GM19239 (cell line): ENCODE data around the gene LYPD6B.
"Not testable (repeated sequence)": the region's sequence is repeated elsewhere in the genome, so short reads cannot be mapped to it uniquely, and the experiment has no call there.

Experiments
- DNase-seq: peaks from one replicate; pipeline ENCODE4 v3.0.0; 2011; ENCODE audit warnings: low spot score; ENCODE audit not compliant: insufficient read length
- FAIRE-seq: peaks from 2 replicates; lab custom pipeline; 2011; peaks lifted over from hg19 to GRCh38; lab: Jason Lieb, UNC

Gene LYPD6B

DNA sequence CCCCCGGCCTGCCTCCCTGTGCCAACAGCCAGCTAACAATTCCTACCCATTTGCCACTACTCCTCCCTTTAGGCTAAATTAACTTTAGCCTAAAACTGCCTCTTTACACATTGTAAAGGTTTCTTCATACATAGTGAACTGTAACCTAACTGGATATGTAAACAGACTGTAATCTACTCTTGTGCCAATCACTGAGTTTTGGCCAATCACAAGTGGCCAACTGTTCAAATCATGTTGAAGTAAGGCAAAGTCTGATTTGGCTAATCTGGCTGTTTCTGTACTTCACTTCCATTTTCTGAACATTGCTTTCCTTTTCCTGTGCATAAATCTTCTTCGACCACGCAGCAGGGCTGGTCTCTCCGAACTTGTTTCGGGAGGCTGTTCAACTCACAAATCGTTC is 188.3 kb downstream of the LYPD6B start:
- no peak for DNase-seq
- FAIRE-seq, result no peak

DNA sequence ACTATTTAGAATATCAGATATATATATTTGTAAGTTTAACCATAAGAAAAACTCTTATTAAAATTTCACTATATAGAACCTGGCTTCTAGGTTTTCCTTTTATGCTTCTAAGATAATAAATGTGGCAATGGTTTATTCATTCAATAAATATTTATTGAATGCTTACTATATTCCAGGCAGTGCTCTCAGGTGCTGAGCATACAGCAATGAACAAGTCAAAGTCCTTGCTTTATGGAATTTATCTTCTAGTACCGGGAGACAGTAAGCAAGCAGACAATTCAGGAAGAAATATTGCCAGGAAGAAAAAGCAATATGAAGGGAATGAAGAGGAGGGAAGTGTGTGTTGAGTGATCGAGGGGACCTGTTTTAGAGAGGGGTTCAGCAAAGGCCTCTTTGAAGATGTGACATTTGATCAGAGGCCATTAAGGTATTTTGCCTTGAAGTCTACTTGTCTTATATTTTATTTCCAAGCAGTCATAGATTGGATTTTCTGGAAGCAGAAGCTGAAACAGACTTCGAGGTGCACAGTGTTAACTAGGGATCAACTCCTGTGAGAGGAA is 197.4 kb downstream of the LYPD6B start:
- DNase-seq (no peak), FAIRE-seq (no peak)

DNA sequence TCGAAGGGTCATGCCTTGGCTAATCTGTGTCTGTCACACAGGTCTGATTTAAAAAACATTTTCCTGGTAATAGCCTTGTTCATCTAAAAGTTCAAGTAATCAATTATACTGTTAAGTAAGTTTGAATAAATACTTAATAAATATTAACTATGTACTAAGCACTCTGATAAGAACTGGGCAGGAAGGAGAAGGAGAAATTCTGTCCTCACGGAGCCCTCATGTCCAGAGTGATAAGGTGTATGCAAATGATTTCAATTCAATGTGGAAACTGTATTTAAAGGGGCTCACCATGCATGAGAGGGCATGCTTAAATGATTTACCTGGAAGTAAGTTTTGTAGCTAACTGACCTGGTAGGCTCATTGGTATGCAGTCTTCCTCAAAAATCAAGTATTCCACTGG is 197.9 kb downstream of the LYPD6B start:
- FAIRE-seq (no peak), DNase-seq (no peak)

DNA sequence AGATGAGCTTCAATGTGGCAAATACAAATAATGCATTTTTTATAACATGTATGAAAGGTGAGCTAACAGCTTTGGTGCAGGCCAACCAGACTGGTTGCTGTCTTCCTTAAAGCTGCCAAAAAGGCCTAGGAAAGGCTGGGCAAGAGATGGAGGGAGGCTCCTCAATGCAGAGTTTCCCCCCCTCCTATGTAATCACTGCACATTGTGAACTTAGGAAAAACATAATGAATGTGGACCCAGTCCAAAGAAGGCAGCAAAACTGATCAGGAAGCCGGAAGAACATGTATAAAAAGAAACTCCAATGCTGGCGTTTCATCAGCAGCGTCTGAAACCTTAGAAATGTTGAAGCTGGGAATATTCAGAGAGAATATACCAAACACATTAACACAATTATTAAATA is 207.7 kb downstream of the LYPD6B start:
- FAIRE-seq, result no peak
- DNase-seq, result no peak

DNA sequence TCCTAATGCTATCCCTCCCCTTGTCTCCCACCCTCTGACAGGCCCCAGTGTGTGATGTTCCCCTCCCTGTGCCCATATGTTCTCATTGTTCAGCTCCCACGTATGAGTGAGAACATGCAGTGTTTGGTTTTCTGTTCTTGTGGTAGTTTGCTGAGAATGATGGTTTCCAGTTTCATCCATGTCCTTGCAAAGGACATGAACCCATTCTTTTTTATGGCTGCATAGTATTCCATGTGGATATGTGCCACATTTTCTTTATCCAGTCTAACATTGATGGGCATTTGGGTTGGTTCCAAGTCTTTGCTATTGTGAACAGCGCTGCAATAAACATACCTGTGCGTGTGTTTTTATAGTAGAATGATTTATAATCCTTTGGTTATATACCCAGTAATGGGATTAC is 212.9 kb downstream of the LYPD6B start:
- not testable (repeated sequence) for DNase-seq, FAIRE-seq

DNA sequence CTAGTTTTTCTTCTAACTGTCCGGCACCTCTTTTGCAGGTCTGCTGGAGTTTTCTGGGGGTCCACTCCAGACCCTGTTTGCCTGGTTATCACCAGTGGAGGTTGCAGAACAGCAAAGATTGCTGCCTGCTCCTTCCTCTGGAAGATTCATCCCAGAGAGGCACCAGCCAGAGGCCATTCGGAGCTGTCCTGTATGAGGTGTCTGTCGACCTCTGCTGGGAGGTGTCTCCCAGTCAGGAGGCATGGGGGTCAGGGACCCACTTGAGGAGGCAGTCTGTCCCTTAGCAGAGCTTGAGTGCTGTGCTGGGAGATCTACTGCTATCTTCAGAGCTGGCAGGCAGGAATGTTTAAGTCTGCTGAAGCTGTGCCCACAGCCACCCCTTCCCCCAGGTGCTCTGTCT is 218.4 kb downstream of the LYPD6B start:
- FAIRE-seq, DNase-seq: not testable (repeated sequence)

DNA sequence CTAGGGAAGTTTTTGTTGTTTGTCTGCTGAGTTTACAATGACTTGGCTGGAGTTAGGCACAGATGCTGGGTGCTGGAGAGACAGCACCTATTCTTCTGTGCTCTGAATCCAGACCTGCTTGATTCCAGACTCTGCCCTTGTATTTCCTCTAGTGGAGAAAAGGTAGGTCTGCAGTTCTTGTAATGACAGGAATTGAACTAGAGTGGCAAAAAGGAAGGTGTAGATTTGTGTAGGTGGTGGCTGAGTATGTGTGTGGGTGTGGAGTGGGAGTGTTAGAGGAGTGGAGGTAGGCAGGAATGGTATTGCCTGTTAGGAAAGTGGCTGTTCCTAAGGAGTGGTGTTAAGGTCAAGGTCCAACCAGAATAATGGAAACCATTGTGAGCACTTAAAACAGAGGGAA is 220.0 kb downstream of the LYPD6B start:
- FAIRE-seq, result no peak

DNA sequence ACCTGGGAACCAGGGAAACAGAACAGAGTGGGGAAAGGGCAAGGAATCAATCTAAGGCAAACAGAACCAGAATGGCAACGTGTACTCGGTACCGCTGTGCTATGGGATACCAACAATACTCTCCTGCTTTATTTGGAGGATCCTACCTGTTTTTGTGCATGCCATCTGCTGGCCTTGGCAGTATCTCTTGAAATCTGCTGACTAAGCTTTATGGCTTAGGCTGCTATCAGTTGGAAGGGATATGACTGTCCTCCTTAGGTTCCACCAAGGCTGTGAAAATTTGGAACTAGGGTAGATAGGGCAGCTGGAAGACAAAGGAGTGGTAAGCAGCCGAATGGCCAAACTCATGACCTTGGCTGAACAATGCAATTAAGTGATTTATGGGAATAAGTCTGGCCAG is 220.6 kb downstream of the LYPD6B start:
- FAIRE-seq, result no peak
- DNase-seq, result no peak

More for the DNA sequence above, 220.0 kb downstream of the LYPD6B start:
- no peak for DNase-seq

DNA sequence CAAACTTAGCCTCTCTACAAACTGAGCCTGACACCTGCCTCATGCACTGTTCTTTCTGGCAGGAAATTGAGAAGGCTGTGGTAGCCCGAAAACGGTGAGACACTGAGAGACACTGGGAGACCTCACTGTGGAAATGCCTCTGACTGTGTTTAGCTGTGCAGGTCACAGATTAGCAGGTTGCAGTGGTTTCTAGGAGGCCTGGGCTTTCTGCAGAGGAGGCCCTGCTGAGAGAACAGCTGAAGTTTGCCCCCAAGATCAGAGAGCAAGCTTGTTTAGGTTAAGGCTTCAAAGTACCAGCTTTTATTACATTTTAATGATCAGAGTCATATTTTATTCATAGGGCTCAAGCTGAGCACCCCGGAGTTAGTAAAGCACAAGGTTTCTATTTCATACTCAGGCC is 223.2 kb downstream of the LYPD6B start:
- DNase-seq (no peak), FAIRE-seq (no peak)
